OCI-LY3 (cell line): ENCODE data around the gene MGAT5B.

Experiments
- H2AFZ ChIP-seq: fragments of 200-600, 300-600 bp; shearing (Covaris generic); 2 replicates; pipeline ENCODE4 v1.6.0; 2014; ENCODE audit warnings: antibody characterized with exemption, low read depth, low read length
- H3K27ac ChIP-seq: fragments of 200-600, 300-600 bp; sonication (generic); 2 replicates; pipeline ENCODE4 v1.5.1; 2014; ENCODE audit warnings: mild to moderate bottlenecking, low read length, moderate library complexity, mixed read lengths
- H3K27me3 ChIP-seq: fragments of 200-600, 300-600 bp; sonication (generic); 2 replicates; pipeline ENCODE4 v1.6.1; 2014; ENCODE audit warnings: low read depth, low read length, mixed read lengths
- H3K36me3 ChIP-seq: fragments of 200-600, 300-600 bp; sonication (generic); replicated peaks from 2 replicates; pipeline ENCODE3; 2014; ENCODE audit warnings: low read depth, low read length, mixed read lengths
- H3K4me1 ChIP-seq: fragments of 300-600, 200-600 bp; sonication (generic); 2 replicates; pipeline ENCODE4 v1.6.1; 2014; ENCODE audit warnings: low read length, mixed read lengths
- H3K4me2 ChIP-seq: fragments of 200-600, 300-600 bp; sonication (generic); 2 replicates; pipeline ENCODE4 v1.6.1; 2014; ENCODE audit warnings: low read length, mixed read lengths
- H3K4me3 ChIP-seq: fragments of 300-600, 200-600 bp; sonication (generic); 2 replicates; pipeline ENCODE4 v1.5.1; 2014; ENCODE audit warnings: antibody characterized with exemption, mild to moderate bottlenecking, low read length, moderate library complexity
- H3K79me2 ChIP-seq: fragments of 300-600, 200-600 bp; shearing (Covaris generic); 2 replicates; pipeline ENCODE4 v1.6.1; 2014; ENCODE audit warnings: mild to moderate bottlenecking, low read length, mixed read lengths
- H3K9ac ChIP-seq: fragments of 300-600, 200-600 bp; shearing (Covaris generic); 2 replicates; pipeline ENCODE4 v1.6.0; 2014; ENCODE audit warnings: mild to moderate bottlenecking, low read length, moderate library complexity
- H3K9me3 ChIP-seq: fragments of 200-600, 300-600 bp; shearing (Covaris generic); 2 replicates; pipeline ENCODE4 v1.6.1; 2014; ENCODE audit warnings: low read length, mixed read lengths; ENCODE audit not compliant: insufficient read depth
- H4K20me1 ChIP-seq: fragments of 200-600, 300-600 bp; sonication (generic); 2 replicates; pipeline ENCODE4 v1.6.1; 2016; ENCODE audit warnings: low read length, mixed read lengths; ENCODE audit not compliant: insufficient read depth
- EZH2phosphoT487 ChIP-seq: fragments of 200-600 bp; shearing (Covaris generic); IDR thresholded peaks from 2 replicates; pipeline ENCODE4 v1.6.1; 2018; ENCODE audit warnings: antibody characterized with exemption, mixed run types, low read depth
- TF ChIP-seq, protein P1 (sequence below): fragments of 200-600, 300-600 bp; sonication (generic); IDR thresholded peaks from 2 replicates; pipeline ENCODE4 v1.5.1; 2014; ENCODE audit warnings: antibody characterized with exemption, low read length, low read depth

The MGAT5B gene

DNA sequence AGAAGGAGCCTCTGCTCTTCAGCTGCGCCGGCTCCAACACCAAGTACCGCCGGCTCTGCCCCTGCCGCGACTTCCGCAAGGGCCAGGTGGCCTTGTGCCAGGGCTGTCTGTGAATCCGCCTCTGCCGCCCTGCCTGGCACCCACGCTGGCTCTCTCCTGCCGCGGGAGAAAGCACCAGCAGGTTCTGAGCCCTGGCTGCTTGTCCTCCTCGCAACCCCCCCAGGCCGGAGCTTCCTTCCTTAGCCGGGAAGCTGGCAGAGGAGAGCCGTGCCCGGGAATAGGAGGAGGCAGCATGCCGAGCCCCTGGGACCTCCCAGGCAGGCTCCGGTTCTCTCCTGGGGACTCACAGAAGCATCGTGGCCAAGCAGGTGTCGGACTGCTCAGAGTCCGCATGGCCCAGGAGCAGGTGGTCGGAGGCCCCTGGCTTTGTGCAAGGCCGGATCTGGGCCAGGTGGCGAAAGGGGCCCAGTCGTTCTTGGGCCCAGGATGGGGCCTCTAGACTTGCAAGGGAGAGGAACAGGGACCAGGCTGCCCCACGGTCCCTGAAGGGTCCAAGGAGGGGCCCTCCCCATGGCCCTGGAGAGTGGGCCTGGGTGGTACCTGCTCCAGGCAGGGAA, 80.6 kb downstream of the MGAT5B start:
- TF ChIP-seq, protein P1, sequence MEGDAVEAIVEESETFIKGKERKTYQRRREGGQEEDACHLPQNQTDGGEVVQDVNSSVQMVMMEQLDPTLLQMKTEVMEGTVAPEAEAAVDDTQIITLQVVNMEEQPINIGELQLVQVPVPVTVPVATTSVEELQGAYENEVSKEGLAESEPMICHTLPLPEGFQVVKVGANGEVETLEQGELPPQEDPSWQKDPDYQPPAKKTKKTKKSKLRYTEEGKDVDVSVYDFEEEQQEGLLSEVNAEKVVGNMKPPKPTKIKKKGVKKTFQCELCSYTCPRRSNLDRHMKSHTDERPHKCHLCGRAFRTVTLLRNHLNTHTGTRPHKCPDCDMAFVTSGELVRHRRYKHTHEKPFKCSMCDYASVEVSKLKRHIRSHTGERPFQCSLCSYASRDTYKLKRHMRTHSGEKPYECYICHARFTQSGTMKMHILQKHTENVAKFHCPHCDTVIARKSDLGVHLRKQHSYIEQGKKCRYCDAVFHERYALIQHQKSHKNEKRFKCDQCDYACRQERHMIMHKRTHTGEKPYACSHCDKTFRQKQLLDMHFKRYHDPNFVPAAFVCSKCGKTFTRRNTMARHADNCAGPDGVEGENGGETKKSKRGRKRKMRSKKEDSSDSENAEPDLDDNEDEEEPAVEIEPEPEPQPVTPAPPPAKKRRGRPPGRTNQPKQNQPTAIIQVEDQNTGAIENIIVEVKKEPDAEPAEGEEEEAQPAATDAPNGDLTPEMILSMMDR: no peak
- TF ChIP-seq EZH2phosphoT487: no peak
- no peaks in the 10 kb centered on the region for H3K36me3 ChIP-seq

DNA sequence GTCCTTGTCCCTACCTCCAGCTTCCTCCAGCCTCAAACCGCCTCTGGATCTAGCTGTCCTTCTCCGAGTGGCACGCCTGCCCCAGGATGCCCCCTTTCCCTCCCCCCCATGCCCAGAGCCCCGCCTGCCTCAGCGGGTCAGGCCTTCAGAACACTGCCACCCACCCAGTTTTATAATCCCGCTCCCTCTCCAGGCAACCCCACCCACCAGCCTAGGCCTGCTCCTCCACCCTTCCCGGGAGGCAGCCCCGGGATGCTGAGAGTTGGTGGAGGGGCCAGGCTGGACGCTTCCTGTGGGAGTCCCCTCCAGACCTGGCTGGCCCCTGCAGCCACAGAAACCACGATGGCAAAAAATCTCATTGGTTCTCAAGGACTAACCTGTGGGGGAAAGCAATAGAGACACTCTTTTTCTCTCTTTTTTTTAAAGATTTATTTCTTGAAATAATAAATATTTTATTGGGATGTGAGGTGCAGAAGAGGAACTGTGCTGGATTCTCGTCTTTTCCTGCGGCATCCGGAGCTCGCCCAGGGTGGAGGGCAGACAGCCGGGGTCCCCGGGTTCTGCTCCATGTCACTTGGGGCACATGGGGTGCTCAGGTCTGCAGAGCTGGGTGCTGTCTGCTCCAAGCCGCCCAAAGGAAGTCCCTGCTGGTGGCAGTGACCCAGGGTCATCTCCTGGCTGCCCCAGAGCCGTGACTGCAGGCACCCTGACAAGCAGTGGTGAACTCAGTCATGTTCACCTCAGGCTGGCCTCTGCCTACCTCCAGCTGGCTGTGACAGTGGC, 81.9 kb downstream of the MGAT5B start:
- H3K79me2 ChIP-seq: no peaks in the 10 kb centered on the region
- no peak overlapping the region for H3K4me2 ChIP-seq
- H3K4me1 ChIP-seq: no peaks in the 10 kb centered on the region
- H3K9me3 ChIP-seq: no peaks in the 10 kb centered on the region
- H3K4me3 ChIP-seq: no peak overlapping the region
- no peaks in the 10 kb centered on the region for H3K27me3 ChIP-seq
- H3K9ac ChIP-seq: no peak overlapping the region
- no peaks in the 10 kb centered on the region for H3K36me3 ChIP-seq
- no peak overlapping the region for H2AFZ ChIP-seq
- TF ChIP-seq, protein P1: no peak
- TF ChIP-seq EZH2phosphoT487: no peak
- no peak overlapping the region for H3K27ac ChIP-seq
- no peaks in the 10 kb centered on the region for H4K20me1 ChIP-seq

More for the DNA sequence above, 80.6 kb downstream of the MGAT5B start:
- Histone ChIP-seq H3K4me1 (no peaks in the 10 kb centered on the region), H3K27ac (no peak overlapping the region), H3K79me2 (no peaks in the 10 kb centered on the region), H4K20me1 (no peaks in the 10 kb centered on the region), H3K9me3 (no peaks in the 10 kb centered on the region), H2AFZ (no peak overlapping the region), H3K9ac (no peak overlapping the region), H3K27me3 (no peaks in the 10 kb centered on the region), H3K4me2 (no peak overlapping the region), H3K4me3 (no peak overlapping the region)

DNA sequence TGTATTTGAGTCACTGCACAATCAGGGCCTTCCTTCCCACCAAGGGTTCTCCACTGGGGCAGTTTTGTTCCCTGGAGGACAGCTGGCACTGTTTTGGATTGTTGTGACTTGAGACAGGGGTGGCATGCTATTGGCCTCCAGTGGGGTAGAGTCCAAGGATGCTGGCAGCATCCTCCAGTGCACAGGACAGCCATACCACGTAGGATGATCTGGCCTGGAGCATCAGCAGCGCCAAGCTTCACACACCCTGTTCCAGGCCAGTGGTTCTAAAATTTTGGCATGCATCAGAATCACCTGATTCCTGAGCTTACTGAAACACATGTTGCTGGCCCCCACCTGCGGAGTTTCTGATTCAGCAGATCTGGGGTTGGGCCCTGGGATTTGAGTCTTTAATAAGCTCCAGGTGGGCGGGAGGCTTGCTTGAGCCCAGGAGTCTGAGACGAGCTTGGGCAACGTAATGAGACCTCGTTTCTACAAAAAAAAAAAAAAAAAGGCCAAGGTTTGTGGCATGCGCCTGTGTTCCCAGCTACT, 83.2 kb downstream of the MGAT5B start:
- Histone ChIP-seq H4K20me1 (no peaks in the 10 kb centered on the region), H3K79me2 (no peaks in the 10 kb centered on the region), H3K9ac (no peak overlapping the region), H3K4me3 (no peak overlapping the region), H3K4me1 (no peaks in the 10 kb centered on the region), H3K4me2 (no peak overlapping the region), H2AFZ (no peak overlapping the region), H3K9me3 (no peaks in the 10 kb centered on the region), H3K36me3 (no peaks in the 10 kb centered on the region), H3K27me3 (no peaks in the 10 kb centered on the region), H3K27ac (no peak overlapping the region)
- TF ChIP-seq, protein P1: no peak
- TF ChIP-seq EZH2phosphoT487: no peak

DNA sequence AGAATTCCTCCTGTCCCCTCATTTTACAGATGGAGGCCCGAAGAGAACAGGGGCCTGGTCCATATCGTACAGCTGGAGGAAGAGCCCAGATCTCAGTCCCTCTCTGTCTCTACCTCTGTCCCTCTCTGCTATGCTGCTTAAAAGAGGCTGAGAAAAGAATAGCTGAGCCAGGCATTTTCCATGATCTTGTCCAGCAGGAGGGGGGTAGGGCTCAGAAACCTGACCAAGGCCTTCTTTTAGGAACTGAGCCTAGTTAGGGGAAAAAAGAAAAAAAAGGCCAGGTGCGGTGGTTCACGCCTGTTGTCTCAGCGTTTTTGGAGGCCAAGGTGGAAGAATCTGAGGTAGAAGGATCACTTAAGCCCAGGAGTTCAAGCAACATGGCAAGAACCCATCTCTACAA, 84.2 kb downstream of the MGAT5B start:
- H4K20me1 ChIP-seq: no peaks in the 10 kb centered on the region
- H3K4me3 ChIP-seq: no peak overlapping the region
- no peak overlapping the region for H2AFZ ChIP-seq
- H3K27ac ChIP-seq: no peak overlapping the region
- H3K4me1 ChIP-seq: peaks cover 9% of the 10 kb centered on the region
- peaks cover 5% of the 10 kb centered on the region for H3K27me3 ChIP-seq
- TF ChIP-seq EZH2phosphoT487: no peak
- TF ChIP-seq, protein P1: no peak
- H3K79me2 ChIP-seq: no peaks in the 10 kb centered on the region
- no peaks in the 10 kb centered on the region for H3K9me3 ChIP-seq
- H3K9ac ChIP-seq: no peak overlapping the region
- no peaks in the 10 kb centered on the region for H3K36me3 ChIP-seq
- H3K4me2 ChIP-seq: no peak overlapping the region
